Activated CD8-positive, alpha-beta T cell treated with anti-CD3 and anti-CD28 coated beads for 36 hours (primary cell): Measurements from ENCODE around the gene CRYGN. TPM values are rescaled to one million over a fixed set of nuclear protein-coding genes. Genes with fewer than 3 reads are reported as not detected.

ENCODE experiments used
- ATAC-seq: fragments of 200-7000 bp; cut with Tn5 transposase; one replicate; pipeline ENCODE4 v1.10.0; 2021; ENCODE audit warnings: mild to moderate bottlenecking, moderate library complexity
- CTCF ChIA-PET: fragments of 350-600 bp; sonication (Branson Sonifier 250); formaldehyde crosslinking; loops from one replicate; lab custom pipeline; 2021; ENCODE audit warnings: antibody characterized with exemption; lab: Charles Lee
- POLR2A ChIA-PET: fragments of 350-600 bp; sonication (Branson Sonifier 250); formaldehyde crosslinking; loops from one replicate; lab custom pipeline; 2021; ENCODE audit warnings: antibody characterized with exemption; lab: Charles Lee
- DNase-seq: peaks from one replicate; pipeline ENCODE4 v3.0.0-alpha.2; 2020
- H3K27ac Mint-ChIP-seq: one replicate; pipeline ENCODE4 v1.8.0; 2021; ENCODE audit warnings: mild to moderate bottlenecking, mixed read lengths
- H3K27me3 Mint-ChIP-seq: one replicate; pipeline ENCODE4 v1.8.0; 2021; ENCODE audit warnings: mixed read lengths
- H3K36me3 Mint-ChIP-seq: one replicate; pipeline ENCODE4 v1.8.0; 2021; ENCODE audit warnings: low read depth, mixed read lengths
- H3K4me1 Mint-ChIP-seq: one replicate; pipeline ENCODE4 v1.8.0; 2021; ENCODE audit warnings: low read depth, mixed read lengths
- H3K4me3 Mint-ChIP-seq: one replicate; pipeline ENCODE4 v1.8.0; 2021; ENCODE audit warnings: mild to moderate bottlenecking, moderate library complexity, mixed read lengths
- H3K9me3 Mint-ChIP-seq: one replicate; pipeline ENCODE4 v1.8.0; 2021; ENCODE audit warnings: mixed read lengths
- intact Hi-C: fragments of 100-400 bp; cut with micrococcal nuclease; formaldehyde crosslinking; loops from one replicate; pipeline ENCODE4 v1.10.0; 2022
- total RNA-seq, 2 experiments: library from RNA; stranded (reverse); gene quantifications; one replicate each; pipeline ENCODE4 v1.2.3, GENCODE V29; 2021
- TF ChIP-seq, protein P1 (sequence below): fragments of 200-600 bp; IDR thresholded peaks from one replicate; pipeline ENCODE4 v1.8.0; 2022; ENCODE audit warnings: antibody characterized with exemption, mild to moderate bottlenecking

Gene CRYGN
- total RNA-seq, 2 experiments from 2014 or later = 0.16 to 0.90 TPM

DNA sequence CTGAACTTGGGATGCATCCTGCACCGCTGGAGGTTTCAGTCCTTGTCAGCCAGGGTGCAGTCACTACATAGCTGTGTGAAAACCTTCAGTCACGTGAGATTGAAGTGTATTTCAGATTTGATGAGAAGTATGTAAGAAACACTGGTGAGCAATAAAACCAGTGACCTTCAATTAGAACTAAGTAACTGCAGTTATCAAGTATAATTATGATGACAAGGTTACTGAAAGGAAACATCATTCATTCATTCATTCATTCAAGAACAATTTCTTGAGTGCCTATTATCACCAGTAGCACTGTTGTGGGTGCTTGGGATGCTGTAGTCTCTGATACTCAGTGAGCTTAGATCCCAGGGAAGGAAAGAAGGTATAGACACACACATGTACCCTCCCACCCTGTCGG, 46.1 kb upstream of the CRYGN start:
- no peaks in the 10 kb centered on the region for H3K9me3 Mint-ChIP-seq
- no peak overlapping the region for H3K4me3 Mint-ChIP-seq
- no peak for ATAC-seq
- TF ChIP-seq, protein P1, sequence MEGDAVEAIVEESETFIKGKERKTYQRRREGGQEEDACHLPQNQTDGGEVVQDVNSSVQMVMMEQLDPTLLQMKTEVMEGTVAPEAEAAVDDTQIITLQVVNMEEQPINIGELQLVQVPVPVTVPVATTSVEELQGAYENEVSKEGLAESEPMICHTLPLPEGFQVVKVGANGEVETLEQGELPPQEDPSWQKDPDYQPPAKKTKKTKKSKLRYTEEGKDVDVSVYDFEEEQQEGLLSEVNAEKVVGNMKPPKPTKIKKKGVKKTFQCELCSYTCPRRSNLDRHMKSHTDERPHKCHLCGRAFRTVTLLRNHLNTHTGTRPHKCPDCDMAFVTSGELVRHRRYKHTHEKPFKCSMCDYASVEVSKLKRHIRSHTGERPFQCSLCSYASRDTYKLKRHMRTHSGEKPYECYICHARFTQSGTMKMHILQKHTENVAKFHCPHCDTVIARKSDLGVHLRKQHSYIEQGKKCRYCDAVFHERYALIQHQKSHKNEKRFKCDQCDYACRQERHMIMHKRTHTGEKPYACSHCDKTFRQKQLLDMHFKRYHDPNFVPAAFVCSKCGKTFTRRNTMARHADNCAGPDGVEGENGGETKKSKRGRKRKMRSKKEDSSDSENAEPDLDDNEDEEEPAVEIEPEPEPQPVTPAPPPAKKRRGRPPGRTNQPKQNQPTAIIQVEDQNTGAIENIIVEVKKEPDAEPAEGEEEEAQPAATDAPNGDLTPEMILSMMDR = no peak
- CTCF ChIA-PET = no interaction called here
- no peak overlapping the region for H3K27ac Mint-ChIP-seq
- peaks cover 28% of the 10 kb centered on the region for H3K4me1 Mint-ChIP-seq
- H3K36me3 Mint-ChIP-seq = peaks cover 56% of the 10 kb centered on the region
- DNase-seq = no peak
- intact Hi-C loops = no loop called here
- no peaks in the 10 kb centered on the region for H3K27me3 Mint-ChIP-seq
- POLR2A ChIA-PET = interaction anchor here (0.6 kb wide), 1 partner anchor 82 kb away, joined by 3 read pairs; no protein-coding TSS in a partner anchor

DNA sequence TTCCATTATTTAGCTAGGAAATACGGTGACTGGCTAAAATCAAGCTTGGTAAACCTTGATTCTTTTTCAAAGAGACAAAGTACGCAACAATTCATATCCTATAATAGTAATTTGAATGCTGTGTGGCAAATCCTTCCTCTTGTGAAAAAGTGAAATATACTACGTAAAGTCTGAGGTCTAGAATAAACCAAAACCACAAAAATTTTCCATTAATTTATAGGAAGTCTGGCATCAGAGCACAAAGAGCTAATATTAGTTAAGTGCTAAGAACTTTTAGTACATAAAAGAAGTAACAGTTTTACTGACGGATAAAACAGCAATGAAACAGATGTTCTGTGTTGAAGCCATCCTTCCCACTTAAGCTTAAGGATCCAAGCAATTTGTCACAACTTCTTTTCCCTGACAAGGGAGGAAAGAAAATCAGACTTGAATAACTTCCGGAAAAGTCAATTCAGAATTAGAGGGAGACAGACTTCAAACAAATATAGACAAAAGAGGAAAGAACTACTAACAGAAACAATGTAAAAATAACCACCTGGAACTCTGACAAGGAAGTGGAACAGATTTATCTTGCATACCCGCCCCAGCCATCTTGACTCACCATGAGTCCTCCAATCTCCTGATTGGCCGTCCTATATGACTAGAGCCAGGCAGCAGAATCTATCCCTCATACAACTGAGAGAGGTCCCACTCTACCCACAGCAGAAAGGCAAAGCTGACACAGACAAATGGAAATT, 45.2 kb upstream of the CRYGN start:
- Mint-ChIP-seq H3K27me3 (no peaks in the 10 kb centered on the region), H3K4me3 (no peak overlapping the region), H3K36me3 (peaks cover 49% of the 10 kb centered on the region), H3K4me1 (peaks cover 28% of the 10 kb centered on the region), H3K9me3 (no peaks in the 10 kb centered on the region), H3K27ac (peak overlapping the region; percentile 31)
- DNase-seq = peak; percentile 18
- ATAC-seq = peak; percentile 60
- intact Hi-C loops = no loop called here
- CTCF ChIA-PET = no interaction called here
- POLR2A ChIA-PET = interaction anchor here (0.7 kb wide), 1 partner anchor 641 kb away, joined by 3 read pairs; no protein-coding TSS in a partner anchor
- TF ChIP-seq, protein P1 = no peak

DNA sequence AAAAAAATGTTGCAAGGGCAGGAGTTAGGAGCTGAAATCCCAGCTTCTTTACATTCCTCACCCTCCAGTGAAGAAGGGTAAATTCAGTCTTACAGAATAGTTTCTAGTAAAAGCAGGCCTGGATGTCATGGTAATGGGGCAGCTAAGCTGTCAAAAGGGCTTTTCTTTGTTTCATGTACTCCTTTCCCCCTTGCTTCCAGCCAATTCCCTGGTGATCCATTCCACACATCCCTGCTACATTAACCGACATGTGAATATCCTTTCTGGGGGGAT, 43.7 kb upstream of the CRYGN start:
- Mint-ChIP-seq H3K4me1 (peaks cover 28% of the 10 kb centered on the region), H3K9me3 (no peaks in the 10 kb centered on the region), H3K36me3 (peaks cover 37% of the 10 kb centered on the region), H3K27ac (no peak overlapping the region), H3K27me3 (no peaks in the 10 kb centered on the region), H3K4me3 (no peak overlapping the region)
- ATAC-seq (no peak), DNase-seq (no peak)
- intact Hi-C loops = no loop called here
- ChIA-PET POLR2A (interaction anchor here (0.6 to 0.7 kb wide), 2 partner anchors 33 to 40 kb away, joined by 3 read pairs; no protein-coding TSS in a partner anchor), CTCF (interaction anchor here (1.0 kb wide), 1 partner anchor 115 kb away, joined by 3 read pairs; no protein-coding TSS in a partner anchor)
- TF ChIP-seq, protein P1 = no peak

DNA sequence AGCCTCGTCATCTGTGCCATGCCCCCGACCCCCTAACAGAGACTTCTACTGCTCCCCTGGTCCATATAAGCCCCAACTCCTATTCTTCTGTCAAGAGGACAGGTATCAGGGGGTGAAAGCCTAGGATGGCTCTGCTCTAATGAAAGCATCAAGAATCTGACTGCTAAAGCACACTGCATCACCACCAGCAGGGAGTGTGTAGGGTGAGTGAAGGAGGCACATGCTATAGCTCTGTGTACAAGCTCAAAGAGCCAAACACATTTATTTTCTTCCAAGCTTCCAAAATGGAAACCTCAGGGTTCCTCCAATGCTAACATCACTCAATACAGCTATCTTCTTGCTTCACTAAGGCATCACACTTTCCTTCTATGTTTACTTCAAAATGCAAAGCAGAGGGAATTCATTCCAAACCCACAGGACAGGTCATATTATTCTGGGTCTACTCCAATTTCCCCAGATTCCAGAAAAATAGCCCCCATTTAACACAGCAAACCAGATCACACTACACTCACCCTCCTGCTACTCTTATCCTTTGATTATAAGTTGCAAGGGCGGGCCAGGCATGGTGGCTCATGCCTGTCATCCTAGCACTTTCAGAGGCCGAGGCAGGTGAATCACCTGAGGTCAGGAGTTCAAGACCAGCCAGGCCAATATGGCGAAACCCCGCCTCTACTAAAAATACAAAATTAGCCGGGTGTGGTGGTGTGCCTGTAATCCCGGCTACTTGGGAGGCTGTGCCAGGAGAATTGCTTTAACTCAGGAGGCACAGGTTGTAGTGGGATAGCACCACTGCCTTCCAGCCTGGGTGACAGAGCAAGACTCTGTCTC, 43.2 kb upstream of the CRYGN start:
- intact Hi-C loops = no loop called here
- DNase-seq = no peak
- TF ChIP-seq, protein P1 = no peak
- Mint-ChIP-seq H3K27ac (no peak overlapping the region), H3K4me1 (peaks cover 29% of the 10 kb centered on the region), H3K27me3 (no peaks in the 10 kb centered on the region), H3K4me3 (no peak overlapping the region), H3K9me3 (no peaks in the 10 kb centered on the region), H3K36me3 (peaks cover 37% of the 10 kb centered on the region)
- ChIA-PET CTCF (interaction anchor here (1.0 to 1.5 kb wide), 3 partner anchors 10 to 168 kb away, joined by 3 to 4 read pairs (median 3); no protein-coding TSS in a partner anchor), POLR2A (no interaction called here)
- ATAC-seq = no peak
